Activated T-helper 1 cell treated with anti-CD3 and anti-CD28 coated beads, Interleukin-2, amount 50 U/mL, for 16 hours (primary cell): ENCODE results near the gene COL27A1.
"Not testable (repeated sequence)": the region's sequence is repeated elsewhere in the genome, so short reads cannot be mapped to it uniquely, and the experiment has no call there.

ENCODE experiments used
- DNase-seq, 2 donors: peaks; one replicate each; pipeline ENCODE4 v3.0.0-alpha.2; 2020; ENCODE audit warnings: low read depth in 1 of 2, low spot score in 1 of 2

The COL27A1 gene

DNA sequence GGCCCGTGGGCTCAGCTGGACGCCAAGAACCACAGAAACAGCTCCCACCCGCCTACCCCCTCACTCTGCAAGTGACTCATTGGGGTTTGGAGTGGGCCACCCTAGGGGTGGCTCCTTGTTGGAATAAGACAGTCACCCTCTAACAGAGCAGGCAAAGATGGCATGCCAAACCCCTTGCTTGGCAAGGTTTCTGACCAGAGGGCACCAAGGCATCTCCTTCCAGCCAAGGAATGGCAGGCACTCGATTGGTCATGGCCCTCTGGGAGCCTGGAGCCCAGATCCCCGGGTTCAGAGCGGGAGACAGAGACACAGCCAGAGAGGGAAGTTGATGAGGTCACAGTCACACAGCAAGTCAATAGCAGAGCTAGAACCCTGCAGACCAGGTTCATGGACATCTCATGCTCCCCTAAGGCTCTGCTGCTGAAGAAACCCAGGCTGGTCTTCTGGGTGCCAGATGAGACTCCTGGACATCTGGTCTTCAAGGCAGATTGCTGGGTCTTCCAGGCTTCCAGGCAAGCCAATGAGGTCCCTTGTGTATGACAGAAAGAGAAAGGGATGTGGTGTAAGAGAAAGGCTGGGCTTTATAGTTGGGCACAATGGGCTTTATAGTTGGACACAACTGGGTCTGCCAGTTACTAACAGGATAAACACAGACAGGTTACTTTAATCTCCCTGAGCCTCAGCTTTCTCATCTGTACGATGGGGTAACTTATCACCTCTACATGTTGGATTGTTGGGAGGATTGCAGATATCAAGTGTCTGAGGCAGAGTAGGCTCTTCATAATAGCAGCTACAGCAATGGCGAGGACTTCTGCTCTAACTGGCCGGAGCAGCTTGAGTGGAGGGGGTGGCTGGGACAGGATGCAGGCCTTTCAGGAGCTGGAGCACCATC lies 33.0 kb upstream of the COL27A1 start:
- DNase-seq, result no peak

GRCh38 chr9:114123031-114123977 lies 32.0 kb upstream of the COL27A1 start:
- DNase-seq, result no peak

DNA sequence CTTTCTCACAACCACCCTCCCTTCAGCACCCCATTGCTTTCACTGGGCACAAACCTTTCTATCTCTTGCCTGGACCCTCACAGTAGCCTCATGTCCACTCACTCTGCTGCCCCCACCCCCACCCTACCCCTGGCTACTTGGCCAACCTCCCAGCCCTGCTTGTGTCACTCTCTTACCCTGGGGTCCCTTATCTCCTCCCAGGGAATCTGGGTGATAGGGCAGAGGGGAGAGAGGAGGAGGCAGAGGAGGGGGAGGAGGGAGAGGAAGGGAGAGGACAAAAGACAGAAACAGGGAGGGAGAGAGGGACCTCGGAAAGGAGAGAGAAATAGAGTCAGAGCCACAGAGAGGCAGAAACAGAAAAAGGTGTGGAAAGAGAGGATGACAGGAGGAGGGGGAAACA lies 31.2 kb upstream of the COL27A1 start:
- DNase-seq, result no peak

GRCh38 chr9:114124666-114125475 lies 30.5 kb upstream of the COL27A1 start:
- no peak for DNase-seq

DNA sequence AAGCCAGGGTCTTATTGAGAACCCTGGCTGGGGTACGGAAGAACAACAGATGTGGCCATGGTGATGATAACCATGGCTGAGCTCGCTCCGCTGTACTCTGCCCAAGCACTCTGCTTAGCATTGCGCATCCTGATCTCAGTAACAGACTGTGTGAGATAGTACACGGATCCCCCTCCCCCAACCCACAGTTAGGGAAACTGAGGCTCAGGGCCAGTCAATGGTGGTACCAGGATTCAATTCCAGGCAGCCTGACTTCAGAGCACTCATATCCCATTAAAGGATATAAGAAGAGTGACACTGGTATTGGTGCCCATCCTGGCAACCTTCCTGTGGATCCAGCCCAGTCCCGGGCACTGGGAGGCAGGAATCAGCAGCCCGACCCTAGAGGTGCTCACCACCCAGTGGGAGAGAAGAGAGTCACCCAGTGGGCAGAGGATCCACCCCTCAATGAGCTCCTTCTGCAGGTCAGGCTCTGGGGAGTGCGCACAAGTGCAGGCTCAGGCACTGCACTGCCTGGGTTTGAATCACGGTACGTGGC lies 29.8 kb upstream of the COL27A1 start:
- DNase-seq, result no peak

GRCh38 chr9:114126247-114127060 lies 28.9 kb upstream of the COL27A1 start:
- DNase-seq, result no peak

GRCh38 chr9:114128759-114129158 lies 26.6 kb upstream of the COL27A1 start:
- not testable (repeated sequence) for DNase-seq

DNA sequence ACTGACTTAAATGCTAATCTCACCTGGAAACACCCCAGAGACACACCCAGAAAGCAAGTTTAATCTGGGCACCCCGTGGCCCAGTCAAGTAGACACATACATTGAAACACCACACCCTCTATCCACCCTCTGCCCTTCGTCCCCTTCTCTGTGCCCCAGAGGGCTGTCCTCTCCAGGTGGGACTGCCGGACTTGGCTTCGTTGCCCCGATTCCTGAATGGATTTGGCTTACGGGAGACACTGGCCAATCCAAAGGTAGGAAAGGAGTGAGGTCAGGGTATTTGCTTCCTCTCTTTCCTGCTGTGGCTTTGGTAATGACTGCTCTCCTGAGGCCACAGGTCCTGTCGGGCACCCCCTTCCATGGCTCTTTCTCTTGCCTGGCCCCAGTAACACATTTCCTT lies 25.2 kb upstream of the COL27A1 start:
- no peak for DNase-seq

- no peak for DNase-seq
Measured at GRCh38 chr9:114130624-114131277, 24.6 kb upstream of the COL27A1 start.

- DNase-seq, result no peak
Measured at GRCh38 chr9:114131808-114132549, 23.4 kb upstream of the COL27A1 start.

DNA sequence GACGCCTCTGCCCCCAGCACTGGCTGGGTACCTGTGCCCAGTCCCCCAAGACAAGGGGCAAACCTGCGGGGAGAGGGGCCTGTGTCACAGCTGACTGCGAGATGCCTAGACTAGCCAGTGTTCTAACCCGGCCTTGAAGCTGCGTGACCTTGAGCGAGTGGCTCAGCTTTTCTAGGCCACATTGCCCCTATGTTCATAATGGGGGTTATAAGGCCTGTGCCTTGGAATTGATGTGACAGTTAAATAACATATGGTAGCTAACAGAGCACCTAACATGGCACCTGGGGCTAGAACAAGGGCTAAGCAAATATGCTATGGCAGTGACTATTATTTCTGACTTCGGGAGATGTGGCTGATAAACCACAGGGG lies 22.8 kb upstream of the COL27A1 start:
- no peak for DNase-seq

- DNase-seq, result no peak
Measured at GRCh38 chr9:114134827-114135396, 20.4 kb upstream of the COL27A1 start.

DNA sequence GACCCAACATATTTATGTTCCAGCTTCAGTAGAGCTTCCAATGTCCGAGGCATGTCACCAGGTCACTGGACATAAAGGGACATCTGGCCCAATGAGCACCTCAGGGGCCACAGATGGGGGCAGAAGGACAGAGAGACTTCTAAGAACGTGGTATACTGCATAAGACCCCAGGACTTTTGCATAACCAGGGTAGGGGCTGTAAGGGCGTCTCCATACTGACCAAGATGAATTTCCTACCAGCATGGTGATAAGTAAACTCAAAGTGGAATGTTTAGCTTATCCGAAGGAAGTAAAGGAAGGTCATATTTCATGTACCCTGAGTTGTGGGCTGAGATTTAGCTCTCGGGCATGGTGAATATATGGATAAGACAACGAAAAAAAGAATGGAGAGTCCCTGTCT lies 17.5 kb upstream of the COL27A1 start:
- no peak for DNase-seq

GRCh38 chr9:114138552-114138971 lies 16.8 kb upstream of the COL27A1 start:
- DNase-seq, result no peak

- no peak for DNase-seq
Measured at GRCh38 chr9:114139071-114139470, 16.3 kb upstream of the COL27A1 start.

- no peak for DNase-seq
Measured at GRCh38 chr9:114140401-114140800, 14.9 kb upstream of the COL27A1 start.

DNA sequence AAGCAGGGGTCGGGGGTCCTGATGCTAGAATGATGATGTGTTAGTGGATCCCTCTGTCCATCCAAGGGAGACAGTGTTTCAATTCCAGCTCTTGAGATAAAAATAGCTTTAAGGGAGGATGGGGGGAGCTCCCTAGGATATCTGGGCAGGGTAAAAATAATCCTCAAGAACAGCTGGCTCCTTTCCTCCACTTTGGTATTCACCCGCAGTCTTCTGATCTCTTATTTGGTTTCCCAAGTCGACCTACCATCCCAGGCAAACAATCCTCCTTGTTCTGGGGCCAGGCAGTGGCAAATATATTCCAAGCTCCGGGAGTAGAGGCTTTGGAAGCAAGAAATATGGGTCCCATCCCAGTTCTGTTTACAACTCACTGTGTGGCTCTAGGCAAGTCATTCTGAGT lies 14.5 kb upstream of the COL27A1 start:
- no peak for DNase-seq
